HUES6 (cell line): ENCODE measurements around the gene RPN1.
"Not testable (repeated sequence)": the region's sequence is repeated elsewhere in the genome, so short reads cannot be mapped to it uniquely, and the experiment has no call there.

ENCODE experiments used
- H3K27ac ChIP-seq: 2 replicates; pipeline ENCODE4 v1.7.0; 2013; ENCODE audit warnings: low read depth, mild to moderate bottlenecking, low read length, inconsistent platforms
- H3K27me3 ChIP-seq: 2 replicates; pipeline ENCODE4 v1.6.1; 2013; ENCODE audit warnings: low read length; ENCODE audit not compliant: control insufficient read depth, insufficient read depth
- H3K36me3 ChIP-seq: 2 replicates; pipeline ENCODE4 v1.6.1; 2013; ENCODE audit warnings: low read length; ENCODE audit not compliant: control insufficient read depth, insufficient read depth
- H3K4me1 ChIP-seq: 2 replicates; pipeline ENCODE4 v1.6.1; 2013; ENCODE audit warnings: low read length; ENCODE audit not compliant: control insufficient read depth, insufficient read depth
- H3K4me3 ChIP-seq: 2 replicates; pipeline ENCODE4 v1.5.1; 2013; ENCODE audit warnings: low read depth, low read length
- H3K9ac ChIP-seq: one replicate; pipeline ENCODE4 v1.6.1; 2013; ENCODE audit warnings: mild to moderate bottlenecking, low read length
- H3K9me3 ChIP-seq: 2 replicates; pipeline ENCODE4 v1.6.1; 2013; ENCODE audit warnings: low read depth, low read length; ENCODE audit not compliant: control insufficient read depth, insufficient read depth

Gene RPN1

GRCh38 chr3:128606094-128606493, 44.5 kb downstream of the RPN1 start:
- no peak overlapping the region for H3K9ac ChIP-seq
- peaks cover 5% of the 10 kb centered on the region; the same call in 1 of the 2 replicates for H3K4me1 ChIP-seq
- no peak overlapping the region for H3K4me3 ChIP-seq
- no peak overlapping the region for H3K27ac ChIP-seq
- H3K36me3 ChIP-seq: no peaks in the 10 kb centered on the region
- peaks cover 4% of the 10 kb centered on the region; the same call in 1 of the 2 replicates for H3K27me3 ChIP-seq
- no peaks in the 10 kb centered on the region for H3K9me3 ChIP-seq

DNA sequence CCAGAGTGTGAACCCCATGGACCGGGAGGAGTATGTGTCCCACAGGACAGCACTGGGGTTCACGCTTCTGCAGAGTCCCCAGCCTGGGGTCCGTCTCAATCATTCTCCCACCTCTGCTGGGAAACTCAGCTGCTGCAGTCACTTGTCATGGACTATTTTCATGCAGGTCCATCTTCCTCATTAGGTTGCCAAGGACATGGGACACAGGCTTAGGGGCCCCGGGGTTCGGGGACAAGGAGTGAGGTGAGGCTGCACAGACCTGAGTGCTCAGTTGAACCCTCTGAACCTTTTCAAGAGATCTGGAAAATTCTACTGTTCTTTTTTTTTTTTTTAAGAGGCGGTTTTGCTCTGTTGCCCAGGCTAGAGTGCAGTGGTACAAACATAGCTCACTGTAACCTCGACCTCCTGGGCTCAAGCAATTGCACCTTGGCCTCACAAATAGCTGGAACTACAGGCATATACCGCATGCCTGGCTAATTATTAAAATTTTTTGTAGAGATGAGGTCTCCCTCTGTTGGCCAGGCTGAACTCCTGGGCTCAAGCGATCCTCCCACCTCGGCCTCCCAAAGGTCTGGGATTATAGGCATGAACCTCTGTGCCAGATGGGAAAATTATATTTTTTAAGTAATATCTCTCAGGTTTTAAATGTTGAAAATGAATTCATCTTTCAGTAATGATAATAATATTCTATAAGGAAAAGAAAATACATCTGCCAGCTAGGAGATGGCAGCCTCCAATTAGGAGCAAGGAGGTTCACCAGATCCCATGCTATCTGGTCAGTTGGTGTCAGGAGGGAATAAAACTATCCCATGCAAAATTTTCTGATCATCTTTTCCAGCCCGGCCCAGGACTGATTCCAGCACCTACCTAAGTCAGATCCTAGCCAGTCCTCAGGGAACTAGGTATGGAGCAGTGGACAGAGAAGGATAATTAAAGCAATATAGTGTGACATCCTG, 45.2 kb downstream of the RPN1 start:
- H3K36me3 ChIP-seq: no peaks in the 10 kb centered on the region
- H3K4me1 ChIP-seq: peaks cover 5% of the 10 kb centered on the region; the same call in 1 of the 2 replicates
- no peaks in the 10 kb centered on the region for H3K9me3 ChIP-seq
- no peak overlapping the region for H3K4me3 ChIP-seq
- no peak overlapping the region for H3K27ac ChIP-seq
- H3K9ac ChIP-seq: no peak overlapping the region
- H3K27me3 ChIP-seq: peaks cover 4% of the 10 kb centered on the region; the same call in 1 of the 2 replicates

GRCh38 chr3:128603811-128604775, 46.5 kb downstream of the RPN1 start:
- peaks cover 4% of the 10 kb centered on the region; the same call in 1 of the 2 replicates for H3K27me3 ChIP-seq
- no peak overlapping the region for H3K4me3 ChIP-seq
- no peak overlapping the region for H3K27ac ChIP-seq
- no peak overlapping the region for H3K9ac ChIP-seq
- H3K9me3 ChIP-seq: no peaks in the 10 kb centered on the region
- peaks cover 5% of the 10 kb centered on the region; the same call in 1 of the 2 replicates for H3K4me1 ChIP-seq
- no peaks in the 10 kb centered on the region for H3K36me3 ChIP-seq

DNA sequence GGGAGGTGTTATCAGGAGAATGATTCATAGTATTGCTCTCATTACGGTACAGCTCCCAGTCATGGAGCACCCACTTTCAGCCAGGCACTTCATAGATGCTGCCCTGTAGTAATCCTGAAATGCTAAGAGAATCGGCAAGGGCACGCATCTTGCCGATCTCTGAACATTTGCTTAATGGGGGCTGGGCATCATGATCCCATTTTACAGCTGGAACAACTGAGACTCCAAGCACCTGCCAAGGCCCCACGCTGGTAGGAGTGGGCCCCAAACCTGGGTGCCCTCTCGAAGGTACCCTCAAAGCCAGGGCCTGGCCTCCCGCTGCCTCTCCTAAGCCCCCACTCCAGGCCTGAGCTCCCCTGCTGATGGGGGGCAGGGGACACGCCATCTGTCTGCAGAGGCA, 47.3 kb downstream of the RPN1 start:
- no peaks in the 10 kb centered on the region for H3K36me3 ChIP-seq
- H3K9ac ChIP-seq: no peak overlapping the region
- peaks cover 5% of the 10 kb centered on the region; the same call in 1 of the 2 replicates for H3K4me1 ChIP-seq
- no peak overlapping the region for H3K27ac ChIP-seq
- no peak overlapping the region for H3K4me3 ChIP-seq
- H3K27me3 ChIP-seq: peaks cover 4% of the 10 kb centered on the region; the same call in 1 of the 2 replicates
- H3K9me3 ChIP-seq: no peaks in the 10 kb centered on the region

DNA sequence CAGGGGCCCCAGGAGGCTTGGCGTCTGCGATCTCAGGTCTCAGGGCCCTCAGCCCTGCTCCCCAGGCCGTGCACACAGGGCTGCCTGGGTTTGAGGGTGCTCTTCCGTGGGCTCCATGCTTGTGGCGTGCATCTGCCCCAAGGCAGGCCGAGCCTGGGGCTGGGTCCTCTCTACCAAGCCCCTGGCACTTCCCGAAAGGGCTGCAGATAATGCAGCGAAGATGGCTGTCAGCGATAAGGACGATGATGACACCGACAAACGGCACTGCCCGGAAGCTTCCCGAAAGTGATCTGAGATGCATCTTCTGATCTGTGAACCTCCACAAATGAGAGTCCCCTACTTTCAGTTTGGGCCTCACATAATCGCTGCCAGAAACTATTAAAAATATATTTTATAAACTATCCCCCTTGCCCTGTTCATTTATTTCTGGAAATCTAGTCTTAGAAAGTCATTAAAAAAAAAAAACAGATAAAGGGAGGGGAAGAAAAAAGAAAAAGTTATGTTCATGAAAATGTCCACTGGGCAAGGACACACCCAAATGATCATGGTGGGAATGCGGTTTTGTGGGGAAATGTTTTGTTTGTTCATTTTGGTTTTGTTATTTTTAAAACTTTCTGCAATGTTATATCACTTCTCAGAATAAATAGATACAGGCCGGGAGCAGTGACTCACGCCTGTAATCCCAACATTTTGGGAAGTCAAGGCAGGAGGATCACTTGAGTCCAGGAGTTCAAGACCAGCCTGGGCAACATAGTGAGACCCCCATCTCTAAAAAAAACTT, 51.5 kb downstream of the RPN1 start:
- H3K27me3 ChIP-seq: no peaks in the 10 kb centered on the region
- no peak overlapping the region for H3K4me3 ChIP-seq
- no peaks in the 10 kb centered on the region for H3K36me3 ChIP-seq
- no peaks in the 10 kb centered on the region for H3K4me1 ChIP-seq
- no peak overlapping the region for H3K27ac ChIP-seq
- no peak overlapping the region for H3K9ac ChIP-seq
- no peaks in the 10 kb centered on the region for H3K9me3 ChIP-seq

DNA sequence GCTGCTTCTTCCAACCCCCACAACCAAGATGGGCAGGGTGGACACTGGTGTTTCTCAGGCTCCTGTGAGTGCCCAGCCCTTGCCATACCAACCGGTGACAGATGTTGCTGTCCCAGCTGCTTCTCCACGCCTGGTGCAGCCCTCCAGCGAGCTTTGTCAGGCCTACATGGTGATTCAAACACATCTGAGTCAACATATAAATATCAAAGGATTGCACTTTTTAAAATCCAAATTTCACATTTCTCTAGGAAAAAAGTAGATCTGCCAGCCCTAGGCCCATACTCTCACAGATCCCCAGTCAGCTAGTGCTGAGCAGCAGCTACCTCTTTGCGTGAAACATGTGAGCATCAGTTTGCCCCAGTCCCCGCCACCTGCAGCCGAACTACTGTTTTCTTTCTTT, 52.7 kb downstream of the RPN1 start:
- H3K9ac ChIP-seq: no peak overlapping the region
- H3K27me3 ChIP-seq: no peaks in the 10 kb centered on the region
- no peak overlapping the region for H3K4me3 ChIP-seq
- H3K36me3 ChIP-seq: no peaks in the 10 kb centered on the region
- H3K4me1 ChIP-seq: no peaks in the 10 kb centered on the region
- no peaks in the 10 kb centered on the region for H3K9me3 ChIP-seq
- no peak overlapping the region for H3K27ac ChIP-seq

DNA sequence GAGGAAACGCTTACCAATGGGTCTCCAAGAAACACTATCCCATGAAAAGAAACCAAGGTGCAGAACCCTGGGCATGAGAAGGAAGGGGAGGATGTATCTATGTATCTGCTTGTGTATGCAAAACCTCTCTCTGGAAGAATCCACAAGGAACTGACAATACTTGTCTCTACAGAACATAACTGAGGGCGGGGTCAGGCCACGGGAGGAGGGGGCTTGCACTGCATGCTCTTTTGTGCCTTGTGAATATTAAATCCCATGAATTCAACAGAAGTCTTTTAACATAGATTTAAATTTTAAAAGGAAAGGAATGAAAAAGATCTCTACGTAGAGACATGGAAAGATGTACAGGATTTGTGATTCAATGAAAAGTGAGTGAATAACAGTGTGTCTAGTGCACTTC, 57.8 kb downstream of the RPN1 start:
- no peaks in the 10 kb centered on the region for H3K36me3 ChIP-seq
- H3K4me1 ChIP-seq: no peaks in the 10 kb centered on the region
- no peaks in the 10 kb centered on the region for H3K27me3 ChIP-seq
- H3K27ac ChIP-seq: no peak overlapping the region
- H3K4me3 ChIP-seq: no peak overlapping the region
- H3K9ac ChIP-seq: no peak overlapping the region
- peaks cover 3% of the 10 kb centered on the region; the same call in 1 of the 2 replicates for H3K9me3 ChIP-seq

DNA sequence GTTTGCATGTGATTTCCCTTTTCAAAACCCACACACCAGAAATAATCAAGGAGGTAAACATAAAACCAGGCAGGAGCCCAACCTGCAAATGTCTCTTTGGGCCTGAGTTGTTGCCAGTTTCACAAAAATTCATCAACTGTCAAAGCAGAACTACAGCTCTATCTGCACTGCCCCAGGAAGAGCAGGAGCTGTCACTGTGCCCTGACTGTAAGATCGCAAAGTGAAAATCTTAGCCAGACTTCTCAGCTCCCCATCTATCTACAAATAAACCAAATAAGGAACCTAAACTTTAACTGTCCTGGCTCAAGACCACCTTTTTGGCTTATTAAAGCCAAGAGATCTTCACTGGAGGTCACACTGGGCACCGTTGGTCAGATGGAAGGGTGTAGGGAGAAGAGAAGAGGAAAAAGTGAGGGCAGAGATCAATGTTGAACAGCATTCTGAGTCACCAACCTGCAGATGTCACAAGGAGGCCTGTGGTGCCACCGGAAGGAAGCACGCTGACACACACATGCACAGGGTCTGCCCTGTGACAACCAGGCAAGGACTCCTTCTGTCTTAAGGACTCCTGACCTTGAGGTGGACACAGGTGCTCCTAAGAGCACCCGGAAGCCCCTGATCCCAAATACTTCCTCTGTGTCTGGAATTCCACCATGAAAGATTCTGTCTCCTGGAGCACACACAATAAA, 58.7 kb downstream of the RPN1 start:
- Histone ChIP-seq H3K36me3 (no peaks in the 10 kb centered on the region), H3K4me1 (no peaks in the 10 kb centered on the region), H3K4me3 (no peak overlapping the region), H3K9me3 (peaks cover 3% of the 10 kb centered on the region; the same call in 1 of the 2 replicates), H3K27me3 (no peaks in the 10 kb centered on the region), H3K27ac (no peak overlapping the region), H3K9ac (no peak overlapping the region)

DNA sequence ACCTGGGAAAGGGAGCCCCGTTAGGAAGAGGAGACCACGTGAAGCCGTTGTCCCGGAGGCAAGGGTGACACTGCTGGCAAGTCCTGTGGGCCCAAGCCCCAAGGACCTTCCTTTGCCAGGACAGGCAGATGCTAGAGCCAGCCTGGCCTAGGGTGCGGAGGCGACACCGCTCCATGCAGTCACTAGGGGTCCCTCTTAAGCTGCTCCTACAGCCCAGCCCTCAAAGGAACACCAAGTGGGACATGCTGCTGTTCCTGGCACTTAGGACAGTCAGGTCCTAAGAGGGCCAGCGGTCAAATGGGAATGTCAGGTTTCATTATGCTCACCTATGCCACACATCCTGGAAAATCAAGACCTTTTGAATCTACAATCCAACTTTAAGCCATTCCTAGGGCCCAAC, 59.7 kb downstream of the RPN1 start:
- Histone ChIP-seq H3K27ac (no peak overlapping the region), H3K36me3 (no peaks in the 10 kb centered on the region), H3K4me1 (no peaks in the 10 kb centered on the region)

DNA sequence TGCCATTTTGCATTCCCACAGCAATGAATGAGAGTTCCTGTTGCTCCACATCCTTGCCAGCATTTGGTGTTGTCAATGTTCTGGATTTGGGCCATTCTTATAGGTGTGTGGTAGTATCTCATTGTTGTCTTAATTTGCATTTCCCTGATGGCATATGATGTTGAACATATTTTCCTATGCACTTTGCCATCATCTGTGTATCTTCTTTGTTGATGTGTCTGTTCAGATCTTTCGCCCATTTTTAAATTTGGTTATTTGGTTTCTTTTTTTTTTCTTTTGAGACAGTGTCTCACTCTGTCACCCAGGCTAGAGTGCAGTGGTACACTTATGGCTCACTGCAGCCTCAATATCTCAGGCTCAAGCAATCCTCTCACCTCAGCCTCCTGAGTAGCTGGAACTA, 60.6 kb downstream of the RPN1 start:
- not testable (repeated sequence) for H3K4me1 ChIP-seq, H3K9me3 ChIP-seq, H3K36me3 ChIP-seq, H3K27me3 ChIP-seq, H3K4me3 ChIP-seq, H3K9ac ChIP-seq, H3K27ac ChIP-seq

More for the DNA sequence above, 59.7 kb downstream of the RPN1 start:
- peaks cover 3% of the 10 kb centered on the region; the same call in 1 of the 2 replicates for H3K9me3 ChIP-seq
- no peak overlapping the region for H3K4me3 ChIP-seq
- H3K9ac ChIP-seq: no peak overlapping the region
- H3K27me3 ChIP-seq: no peaks in the 10 kb centered on the region
